B cell (primary cell): ENCODE data around the gene PARK7. TPM values are rescaled to one million over a fixed set of nuclear protein-coding genes. Genes with fewer than 3 reads are reported as not detected.

Source experiments
- ATAC-seq: fragments of 200-7000 bp; cut with Tn5 transposase; one replicate; pipeline ENCODE4 v1.10.0; 2021; ENCODE audit warnings: low read depth, mild to moderate bottlenecking, moderate number of reproducible peaks, moderate library complexity
- CTCF ChIA-PET: fragments of 350-600 bp; sonication (Branson Sonifier 250); formaldehyde crosslinking; loops from one replicate; lab custom pipeline; 2021; ENCODE audit warnings: antibody characterized with exemption, inconsistent platforms; lab: Charles Lee
- POLR2A ChIA-PET: fragments of 350-600 bp; sonication (Branson Sonifier 250); formaldehyde crosslinking; loops from one replicate; lab custom pipeline; 2021; ENCODE audit warnings: antibody characterized with exemption; lab: Charles Lee
- DNase-seq: peaks from one replicate; pipeline ENCODE4 v3.0.0; 2013
- H2AFZ ChIP-seq: 2 replicates; pipeline ENCODE4 v1.6.1; 2012; ENCODE audit warnings: mild to moderate bottlenecking, low read depth, low read length; ENCODE audit not compliant: insufficient read depth, poor library complexity, severe bottlenecking
- H3K27ac ChIP-seq, 2 donors: 1 replicate in 1 of 2; 2 replicates in 1 of 2; pipeline ENCODE4 v1.5.1; 2012 to 2013; ENCODE audit warnings: low read length in 2 of 2, mild to moderate bottlenecking in 2 of 2, moderate library complexity in 1 of 2
- H3K27me3 ChIP-seq, 4 experiments: fragments of 200-600 bp in 1 of 4; sonication (generic) in 1 of 4; replicated peaks in 1 of 4; 1 replicate in 2 of 4; 2 replicates in 2 of 4; pipeline versions ENCODE4 v1.6.1 to v1.7.0; 2013 to 2016; ENCODE audit warnings: low read length in 3 of 4, mild to moderate bottlenecking in 2 of 4, mixed read lengths in 1 of 4, moderate library complexity in 1 of 4; ENCODE audit not compliant: insufficient read depth in 4 of 4, control insufficient read depth in 3 of 4; ENCODE audit errors: control extremely low read depth in 1 of 4
- H3K36me3 ChIP-seq, 2 experiments: replicated peaks in 1 of 2; 1 replicate in 1 of 2; 2 replicates in 1 of 2; pipeline versions ENCODE4 v1.6.1 to v1.7.1; 2013; ENCODE audit warnings: low read length in 1 of 2; ENCODE audit not compliant: insufficient read depth in 2 of 2, control insufficient read depth in 1 of 2; ENCODE audit errors: control extremely low read depth in 1 of 2, extremely low read depth in 1 of 2
- H3K4me1 ChIP-seq, 2 donors: fragments of 200-600 bp in 1 of 2; sonication (generic) in 1 of 2; 1 replicate in 1 of 2; 2 replicates in 1 of 2; pipeline versions ENCODE4 v1.5.1 to v1.6.1; 2013 to 2017; ENCODE audit warnings: low read length in 2 of 2; ENCODE audit not compliant: control insufficient read depth in 2 of 2, insufficient read depth in 2 of 2
- H3K4me2 ChIP-seq: replicated peaks from 2 replicates; pipeline ENCODE3; 2012; ENCODE audit warnings: mild to moderate bottlenecking, low read depth, low read length; ENCODE audit not compliant: poor library complexity, severe bottlenecking
- H3K4me3 ChIP-seq, 5 experiments: fragments of 200-600 bp in 1 of 5; sonication (generic) in 1 of 5; 1 replicate in 3 of 5; 2 replicates in 2 of 5; pipeline versions ENCODE4 v1.5.1 to v1.7.0; 2011 to 2016; ENCODE audit warnings: low read length in 4 of 5, mild to moderate bottlenecking in 4 of 5, low read depth in 2 of 5, control low read depth in 1 of 5, moderate library complexity in 1 of 5; ENCODE audit not compliant: insufficient read depth in 1 of 5; ENCODE audit errors: control extremely low read depth in 1 of 5, extremely low read depth in 1 of 5
- H3K79me2 ChIP-seq: fragments of 200-600 bp; sonication (generic); one replicate; pipeline ENCODE4 v1.6.0; 2016; ENCODE audit warnings: low read length; ENCODE audit not compliant: control insufficient read depth, insufficient read depth
- H3K9ac ChIP-seq: fragments of 200-600 bp; sonication (generic); 2 replicates; pipeline ENCODE4 v1.6.1; 2017; ENCODE audit warnings: mild to moderate bottlenecking, low read length, moderate library complexity
- H3K9me3 ChIP-seq, 3 donors: one replicate each; pipeline versions ENCODE4 v1.6.1 to v1.7.1; 2013; ENCODE audit warnings: low read length in 2 of 3; ENCODE audit not compliant: control insufficient read depth in 2 of 3, insufficient read depth in 1 of 3; ENCODE audit errors: control extremely low read depth in 1 of 3
- H4K20me1 ChIP-seq: 2 replicates; pipeline ENCODE4 v1.6.0; 2012; ENCODE audit warnings: mild to moderate bottlenecking, low read length; ENCODE audit not compliant: insufficient read depth, control insufficient read depth, poor library complexity, severe bottlenecking
- H3K27ac Mint-ChIP-seq: one replicate; pipeline ENCODE4 v1.8.0; 2021; ENCODE audit warnings: mixed read lengths
- H3K27me3 Mint-ChIP-seq: one replicate; pipeline ENCODE4 v1.8.0; 2021; ENCODE audit warnings: mixed read lengths
- H3K4me1 Mint-ChIP-seq: one replicate; pipeline ENCODE4 v1.8.0; 2021; ENCODE audit warnings: mixed read lengths
- H3K4me3 Mint-ChIP-seq: one replicate; pipeline ENCODE4 v1.8.0; 2021; ENCODE audit warnings: mixed read lengths
- H3K9me3 Mint-ChIP-seq: one replicate; pipeline ENCODE4 v1.8.0; 2022; ENCODE audit warnings: mixed read lengths; ENCODE audit not compliant: insufficient read depth
- CTCF ChIP-seq: fragments of 200-600 bp; IDR thresholded peaks from one replicate; pipeline ENCODE4 v1.8.0; 2022; ENCODE audit warnings: antibody characterized with exemption, mild to moderate bottlenecking
- EZH2 ChIP-seq: IDR thresholded peaks from 2 replicates; pipeline ENCODE4 v1.6.1; 2012; ENCODE audit warnings: borderline replicate concordance, low read depth, mild to moderate bottlenecking, moderate library complexity, low read length; ENCODE audit not compliant: insufficient read depth, poor library complexity, severe bottlenecking
- WGBS: methylation state at CpG from one replicate; pipeline ENCODE4 v1.1.5; 2013; ENCODE audit warnings: missing lambda C conversion rate; ENCODE audit not compliant: insufficient coverage; 5-methylcytosine and 5-hydroxymethylcytosine counted together
- intact Hi-C: fragments of 100-400 bp; cut with micrococcal nuclease; formaldehyde crosslinking; loops from one replicate; pipeline ENCODE4 v1.10.0; 2022
- polyA plus RNA-seq: library from polyadenylated mRNA; depleted of rRNA; stranded (reverse); fragments of >200 nt; gene quantifications from 2 replicates; pipeline ENCODE4 v1.2.3, GENCODE V29; 2012
- total RNA-seq, 2 donors: library from RNA; stranded (reverse); fragments of 120-200 nt in 1 of 2; gene quantifications; 1 replicate in 1 of 2; 2 replicates in 1 of 2; pipeline versions ENCODE4 v1.2.3 to v1.2.4, GENCODE V29; 2013 to 2022

The PARK7 gene
- total and polyA plus RNA-seq, 2 donors (not counting 1 experiment from before 2014, with no cell fraction given): 63.9 to 118 TPM

- ChIA-PET POLR2A (no interaction called here), CTCF (no interaction called here)
- no peak overlapping the region for H3K4me2 ChIP-seq
- no peak overlapping the region for H3K27ac Mint-ChIP-seq
- H3K27me3 ChIP-seq: peaks cover 0 to 5% (median 0%) of the 10 kb centered on the region in 4 experiments
- intact Hi-C loops: no loop called here
- DNase-seq (no peak), ATAC-seq (no peak)
- no peak overlapping the region for H3K4me3 Mint-ChIP-seq
- H3K79me2 ChIP-seq: no peaks in the 10 kb centered on the region
- H3K27me3 Mint-ChIP-seq: peaks cover 13% of the 10 kb centered on the region
- H3K36me3 ChIP-seq: no peaks in the 10 kb centered on the region
- no peaks in the 10 kb centered on the region for H4K20me1 ChIP-seq
- H3K4me3 ChIP-seq: no peak overlapping the region
- H2AFZ ChIP-seq: no peak overlapping the region
- H3K4me1 Mint-ChIP-seq: peaks cover 7% of the 10 kb centered on the region
- no peak overlapping the region for H3K9ac ChIP-seq
- no peak for TF ChIP-seq EZH2
- no peak for TF ChIP-seq CTCF
- no peak overlapping the region for H3K27ac ChIP-seq
- H3K9me3 Mint-ChIP-seq: no peaks in the 10 kb centered on the region
- no peaks in the 10 kb centered on the region for H3K9me3 ChIP-seq
- H3K4me1 ChIP-seq: peaks cover 12 to 16% of the 10 kb centered on the region in 2 donors
- 82% methylated on average over 2 of the region's 4 CpGs for WGBS
These were observed 33.3 kb upstream of the PARK7 start for GRCh38 chr1:7928247-7928646.

- DNase-seq: no peak
- H4K20me1 ChIP-seq: no peaks in the 10 kb centered on the region
- Mint-ChIP-seq H3K27ac (no peak overlapping the region), H3K4me3 (no peak overlapping the region), H3K27me3 (peaks cover 14% of the 10 kb centered on the region), H3K4me1 (peaks cover 7% of the 10 kb centered on the region), H3K9me3 (no peaks in the 10 kb centered on the region)
- no peak overlapping the region for H3K4me3 ChIP-seq
- TF ChIP-seq EZH2 (no peak), CTCF (no peak)
- no peak overlapping the region for H3K9ac ChIP-seq
- no peak for ATAC-seq
- no peak overlapping the region for H3K27ac ChIP-seq
- no CpG with 5 or more reads among the region's 7 CpGs for WGBS
- POLR2A ChIA-PET: no interaction called here
- CTCF ChIA-PET: no interaction called here
- no peaks in the 10 kb centered on the region for H3K9me3 ChIP-seq
- intact Hi-C loops: no loop called here
- H3K27me3 ChIP-seq: peaks cover 0 to 5% (median 0%) of the 10 kb centered on the region in 4 experiments
- H3K36me3 ChIP-seq: no peaks in the 10 kb centered on the region
- H3K79me2 ChIP-seq: no peaks in the 10 kb centered on the region
- H3K4me1 ChIP-seq: peaks cover 12 to 16% of the 10 kb centered on the region in 2 donors
- H3K4me2 ChIP-seq: no peak overlapping the region
- no peak overlapping the region for H2AFZ ChIP-seq
These were observed 31.9 kb upstream of the PARK7 start for GRCh38 chr1:7929637-7930036.
